Activated B cell treated with CpG ODN at 0.5 μM for 24 hours (primary cell): ENCODE results near the gene MECP2. TPM values are rescaled to one million over a fixed set of nuclear protein-coding genes. Genes with fewer than 3 reads are reported as not detected.

ENCODE experiments used
- ATAC-seq: fragments of 200-7000 bp; cut with Tn5 transposase; one replicate; pipeline ENCODE4 v1.10.0; 2021; ENCODE audit warnings: low read depth, mild to moderate bottlenecking, moderate library complexity
- CTCF ChIA-PET: fragments of 350-600 bp; sonication (Branson Sonifier 250); formaldehyde crosslinking; loops from one replicate; lab custom pipeline; 2021; ENCODE audit warnings: antibody characterized with exemption; lab: Charles Lee
- POLR2A ChIA-PET: fragments of 350-600 bp; sonication (Branson Sonifier 250); formaldehyde crosslinking; loops from one replicate; lab custom pipeline; 2021; ENCODE audit warnings: antibody characterized with exemption; lab: Charles Lee
- DNase-seq: peaks from one replicate; pipeline ENCODE4 v3.0.0; 2022
- H3K27ac Mint-ChIP-seq: one replicate; pipeline ENCODE4 v1.8.0; 2020; ENCODE audit warnings: mixed read lengths
- H3K27me3 Mint-ChIP-seq: one replicate; pipeline ENCODE4 v1.8.0; 2021; ENCODE audit warnings: mixed read lengths
- H3K36me3 Mint-ChIP-seq: one replicate; pipeline ENCODE4 v1.8.0; 2021; ENCODE audit warnings: low read depth, mixed read lengths
- H3K4me1 Mint-ChIP-seq: one replicate; pipeline ENCODE4 v1.8.0; 2021; ENCODE audit warnings: mixed read lengths
- H3K4me3 Mint-ChIP-seq: one replicate; pipeline ENCODE4 v1.8.0; 2020; ENCODE audit warnings: mild to moderate bottlenecking, mixed read lengths
- H3K9me3 Mint-ChIP-seq: one replicate; pipeline ENCODE4 v1.8.0; 2020; ENCODE audit warnings: mixed read lengths
- CTCF ChIP-seq: fragments of 200-600 bp; IDR thresholded peaks from one replicate; pipeline ENCODE4 v1.8.0; 2022; ENCODE audit warnings: antibody characterized with exemption, mild to moderate bottlenecking
- intact Hi-C: fragments of 100-400 bp; cut with micrococcal nuclease; formaldehyde crosslinking; loops from one replicate; pipeline ENCODE4 v1.15.1; 2024
- total RNA-seq: library from RNA; stranded (reverse); gene quantifications from 2 replicates; pipeline ENCODE4 v1.2.3, GENCODE V29; 2022

MECP2 gene
- total RNA-seq, 1 donor from 2014 or later, result 69.0 TPM

- peak; percentile 37 for ATAC-seq
- peaks cover 41% of the 10 kb centered on the region for H3K4me1 Mint-ChIP-seq
- ChIA-PET CTCF (interaction anchor here (1.0 kb wide), 1 partner anchor 11 kb away, joined by 4 read pairs; no protein-coding TSS in a partner anchor), POLR2A (interaction anchor here (0.6 kb wide), 3 partner anchors 39 to 487 kb away, joined by 5 to 6 read pairs (median 6); no protein-coding TSS in a partner anchor)
- no peak for TF ChIP-seq CTCF
- peaks cover 35% of the 10 kb centered on the region for H3K36me3 Mint-ChIP-seq
- no peak overlapping the region for H3K27ac Mint-ChIP-seq
- no peak overlapping the region for H3K4me3 Mint-ChIP-seq
- H3K27me3 Mint-ChIP-seq, result no peaks in the 10 kb centered on the region
- intact Hi-C loops, result loop anchor here (2.0 kb wide), 1 partner anchor 20 kb away; no protein-coding TSS in a partner anchor
- H3K9me3 Mint-ChIP-seq, result no peaks in the 10 kb centered on the region
- DNase-seq, result no peak
These were observed 56.7 kb downstream of the MECP2 start for GRCh38 chrX:154040863-154041262.

GRCh38 chrX:154040307-154040756 is 57.2 kb downstream of the MECP2 start:
- TF ChIP-seq CTCF, result no peak
- ATAC-seq (peak; percentile 37), DNase-seq (no peak)
- peaks cover 41% of the 10 kb centered on the region for H3K4me1 Mint-ChIP-seq
- H3K4me3 Mint-ChIP-seq, result no peak overlapping the region
- H3K27ac Mint-ChIP-seq, result peak overlapping the region; percentile 25
- CTCF ChIA-PET, result interaction anchor here (1.0 kb wide), 1 partner anchor 11 kb away, joined by 4 read pairs; no protein-coding TSS in a partner anchor
- peaks cover 33% of the 10 kb centered on the region for H3K36me3 Mint-ChIP-seq
- H3K27me3 Mint-ChIP-seq, result no peaks in the 10 kb centered on the region
- POLR2A ChIA-PET, result interaction anchor here (0.6 kb wide), 1 partner anchor 285 kb away, joined by 6 read pairs; no protein-coding TSS in a partner anchor
- intact Hi-C loops, result loop anchor here (2.0 kb wide), 1 partner anchor 20 kb away; no protein-coding TSS in a partner anchor
- no peaks in the 10 kb centered on the region for H3K9me3 Mint-ChIP-seq

- Mint-ChIP-seq H3K4me3 (no peak overlapping the region), H3K9me3 (no peaks in the 10 kb centered on the region), H3K36me3 (peaks cover 35% of the 10 kb centered on the region), H3K27me3 (no peaks in the 10 kb centered on the region), H3K4me1 (peaks cover 41% of the 10 kb centered on the region), H3K27ac (peak overlapping the region; percentile 21)
- POLR2A ChIA-PET, result interaction anchor here (0.6 to 0.7 kb wide), 2 partner anchors 30 to 43 kb away, joined by 4 to 8 read pairs; no protein-coding TSS in a partner anchor
- no peak for DNase-seq
- intact Hi-C loops, result no loop called here
- CTCF ChIA-PET, result no interaction called here
- ATAC-seq, result no peak
- TF ChIP-seq CTCF, result no peak
These were observed 57.9 kb downstream of the MECP2 start for GRCh38 chrX:154039577-154039976.

GRCh38 chrX:154038656-154039055 is 58.9 kb downstream of the MECP2 start:
- ChIA-PET POLR2A (interaction anchor here (0.6 kb wide), 1 partner anchor 29 kb away, joined by 8 read pairs; no protein-coding TSS in a partner anchor), CTCF (no interaction called here)
- DNase-seq (no peak), ATAC-seq (no peak)
- H3K27ac Mint-ChIP-seq, result no peak overlapping the region
- intact Hi-C loops, result no loop called here
- H3K27me3 Mint-ChIP-seq, result no peaks in the 10 kb centered on the region
- TF ChIP-seq CTCF, result no peak
- no peaks in the 10 kb centered on the region for H3K9me3 Mint-ChIP-seq
- H3K4me3 Mint-ChIP-seq, result no peak overlapping the region
- peaks cover 41% of the 10 kb centered on the region for H3K4me1 Mint-ChIP-seq
- peaks cover 31% of the 10 kb centered on the region for H3K36me3 Mint-ChIP-seq

- Mint-ChIP-seq H3K9me3 (no peaks in the 10 kb centered on the region), H3K4me1 (peaks cover 41% of the 10 kb centered on the region), H3K36me3 (peaks cover 31% of the 10 kb centered on the region), H3K27me3 (no peaks in the 10 kb centered on the region), H3K4me3 (no peak overlapping the region), H3K27ac (no peak overlapping the region)
- ChIA-PET CTCF (no interaction called here), POLR2A (interaction anchor here (0.6 kb wide), 1 partner anchor 68 kb away, joined by 3 read pairs; no protein-coding TSS in a partner anchor)
- TF ChIP-seq CTCF, result no peak
- ATAC-seq (no peak), DNase-seq (no peak)
- intact Hi-C loops, result no loop called here
These were observed 59.8 kb downstream of the MECP2 start for GRCh38 chrX:154037754-154038153.
